ENCODE results near the gene PSMC6. TPM values are rescaled to one million over a fixed set of nuclear protein-coding genes. Genes with fewer than 3 reads are reported as not detected.

PSMC6 gene
- total and polyA plus RNA-seq, 7 donors: 80.6 to 292 (median 144) TPM

- intact Hi-C loops (cut with DNase I): loop anchor here (2.0 kb wide), 2 partner anchors 19 to 21 kb away; no protein-coding TSS in a partner anchor
- ATAC-seq: peak; percentile 98 to 99 (median 99)
- no peaks in the 10 kb centered on the region for H3K9me3 ChIP-seq
- H3K4me1 ChIP-seq: peaks cover 8% of the 10 kb centered on the region
- no peaks in the 10 kb centered on the region for H3K27me3 ChIP-seq (ENCODE audit: insufficient read depth in 3 of 3, low read length in 2 of 3)
- peaks cover 0 to 59% of the 10 kb centered on the region in 2 donors for H3K36me3 ChIP-seq (ENCODE audit: insufficient read depth in 1 of 2, low read depth in 1 of 2)
- peak within 1 kb of the TSS; percentile 91 for H3K4me3 ChIP-seq
- TF ChIP-seq CTCF (IDR thresholded peaks at IDR 0.05): peak; percentile 4
- DNase-seq: peak; percentile 98 to 99
- 0 to 1% (median 0%) methylated on average over 47 to 72 of the region's 72 CpGs for WGBS, 3 donors
- peak within 1 kb of the TSS; percentile 91 for H3K27ac ChIP-seq
Measured at GRCh38 chr14:52729925-52730708, 23.1 kb downstream of the PSMC6 start, which contains the start of gene STYX. STYX (plus strand) TSS chr14:52730166; CDS start chr14:52730475, 309 bp downstream.

GRCh38 chr14:52730709-52731111 lies 23.7 kb downstream of the PSMC6 start:
- no peaks in the 10 kb centered on the region for H3K9me3 ChIP-seq
- DNase-seq (no peak), ATAC-seq (no peak)
- H3K36me3 ChIP-seq (ENCODE audit: insufficient read depth in 1 of 2, low read depth in 1 of 2): peaks cover 0 to 53% of the 10 kb centered on the region in 2 donors
- H3K4me1 ChIP-seq: peaks cover 8% of the 10 kb centered on the region
- peak overlapping the region; percentile 91 for H3K4me3 ChIP-seq
- intact Hi-C loops (cut with DNase I): no loop called here
- 1% methylated on average over 11 of the region's 11 CpGs for WGBS, 3 donors
- H3K27ac ChIP-seq: peak overlapping the region; percentile 91
- no peak for TF ChIP-seq CTCF (IDR thresholded peaks at IDR 0.05)
- no peaks in the 10 kb centered on the region for H3K27me3 ChIP-seq (ENCODE audit: insufficient read depth in 3 of 3, low read length in 2 of 3)

- H3K4me1 ChIP-seq: peaks cover 8% of the 10 kb centered on the region
- H3K27me3 ChIP-seq (ENCODE audit: insufficient read depth in 3 of 3, low read length in 2 of 3): no peaks in the 10 kb centered on the region
- DNase-seq (no peak), ATAC-seq (no peak)
- H3K36me3 ChIP-seq (ENCODE audit: insufficient read depth in 1 of 2, low read depth in 1 of 2): peaks cover 0 to 22% of the 10 kb centered on the region in 2 donors
- no peak overlapping the region for H3K27ac ChIP-seq
- 92 to 98% (median 95%) methylated on average over 9 of the region's 9 CpGs for WGBS, 3 donors
- no peak overlapping the region for H3K4me3 ChIP-seq
- no peaks in the 10 kb centered on the region for H3K9me3 ChIP-seq
- no peak for TF ChIP-seq CTCF (IDR thresholded peaks at IDR 0.05)
- intact Hi-C loops (cut with DNase I): no loop called here
Measured at GRCh38 chr14:52733824-52734223, 26.8 kb downstream of the PSMC6 start.

- Histone ChIP-seq H3K36me3 (ENCODE audit: insufficient read depth in 1 of 2, low read depth in 1 of 2) (peaks cover 0 to 20% of the 10 kb centered on the region in 2 donors), H3K4me1 (peaks cover 6% of the 10 kb centered on the region), H3K27ac (no peak overlapping the region), H3K27me3 (ENCODE audit: insufficient read depth in 3 of 3, low read length in 2 of 3) (no peaks in the 10 kb centered on the region), H3K4me3 (no peak overlapping the region), H3K9me3 (no peaks in the 10 kb centered on the region)
- intact Hi-C loops (cut with DNase I): no loop called here
- TF ChIP-seq CTCF (IDR thresholded peaks at IDR 0.05): no peak
- DNase-seq (no peak), ATAC-seq (no peak)
- 60 to 67% (median 64%) methylated on average over 1 of the region's 1 CpG for WGBS, 3 donors
Measured at GRCh38 chr14:52735921-52736489, 29.0 kb downstream of the PSMC6 start.

Measured in psoas muscle (tissue), 8 donors.